SHP77 (cell line): ENCODE measurements around the gene ALX1.
"Not testable (repeated sequence)": the region's sequence is repeated elsewhere in the genome, so short reads cannot be mapped to it uniquely, and the experiment has no call there.

Experiments
- DNase-seq, 2 experiments: peaks; one replicate each; lab custom pipeline; 2025; lab: John Stamatoyannopoulos, UW

ALX1 gene

GRCh38 chr12:85301051-85301450, 21.0 kb downstream of the ALX1 start:
- DNase-seq = no peak

DNA sequence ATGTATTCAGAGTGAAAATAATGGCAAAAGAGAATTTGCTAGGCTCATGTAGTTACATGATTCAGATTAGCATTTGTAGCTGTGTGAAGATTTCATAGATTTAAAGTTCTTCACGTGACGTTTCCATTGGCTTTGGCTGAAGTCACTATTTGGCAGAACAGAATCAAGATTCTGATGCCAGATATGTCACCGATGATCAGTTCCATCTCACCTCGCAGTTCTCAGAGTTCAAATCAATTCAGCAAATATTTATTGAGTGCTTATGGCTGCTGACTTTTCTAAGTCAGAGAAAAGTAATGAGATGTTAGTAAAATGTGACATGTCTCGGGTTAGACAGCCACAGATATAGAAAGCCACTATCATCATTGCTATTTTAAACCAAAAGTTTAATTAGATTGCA, 28.4 kb downstream of the ALX1 start:
- no peak for DNase-seq

DNA sequence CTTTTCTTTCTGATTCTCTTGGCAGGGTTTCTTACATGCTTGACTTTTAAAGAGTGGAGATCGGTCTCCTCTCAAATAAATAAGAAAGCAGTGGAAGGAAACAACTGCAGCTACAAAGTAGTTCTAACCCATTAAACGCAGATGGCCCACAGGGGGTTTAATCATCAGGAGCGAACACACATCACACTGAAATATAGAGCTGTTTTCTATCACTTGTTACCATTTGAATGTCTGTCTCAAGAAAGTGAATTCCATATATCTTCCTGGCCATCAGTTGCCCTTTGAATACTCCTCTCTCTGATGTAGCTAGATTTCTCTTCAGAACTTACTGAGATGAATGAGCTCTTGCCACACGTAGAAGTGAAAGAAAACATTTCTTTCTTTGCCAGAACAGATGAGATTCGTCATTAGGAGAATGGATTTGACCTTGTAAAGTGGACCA, 29.1 kb downstream of the ALX1 start:
- DNase-seq = no peak

DNA sequence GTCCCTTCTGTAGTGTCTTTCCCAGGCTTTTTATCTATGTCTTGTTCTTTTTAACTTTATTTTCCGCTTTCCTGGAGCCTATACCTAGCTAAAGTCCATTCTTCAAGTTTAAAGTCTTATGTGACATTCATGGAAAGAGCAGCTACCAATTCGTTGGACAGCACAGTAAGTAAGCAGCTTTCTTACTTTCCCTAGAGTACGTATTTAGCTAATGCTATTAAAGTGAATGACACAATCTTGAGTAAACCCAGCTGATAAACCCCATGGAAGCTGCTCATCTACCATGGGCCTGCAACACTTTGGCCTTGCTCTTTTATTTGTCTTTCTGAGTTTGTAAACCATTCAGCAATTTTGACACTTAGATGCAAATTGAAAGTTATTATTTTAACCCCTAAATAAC, 30.0 kb downstream of the ALX1 start:
- DNase-seq = no peak

DNA sequence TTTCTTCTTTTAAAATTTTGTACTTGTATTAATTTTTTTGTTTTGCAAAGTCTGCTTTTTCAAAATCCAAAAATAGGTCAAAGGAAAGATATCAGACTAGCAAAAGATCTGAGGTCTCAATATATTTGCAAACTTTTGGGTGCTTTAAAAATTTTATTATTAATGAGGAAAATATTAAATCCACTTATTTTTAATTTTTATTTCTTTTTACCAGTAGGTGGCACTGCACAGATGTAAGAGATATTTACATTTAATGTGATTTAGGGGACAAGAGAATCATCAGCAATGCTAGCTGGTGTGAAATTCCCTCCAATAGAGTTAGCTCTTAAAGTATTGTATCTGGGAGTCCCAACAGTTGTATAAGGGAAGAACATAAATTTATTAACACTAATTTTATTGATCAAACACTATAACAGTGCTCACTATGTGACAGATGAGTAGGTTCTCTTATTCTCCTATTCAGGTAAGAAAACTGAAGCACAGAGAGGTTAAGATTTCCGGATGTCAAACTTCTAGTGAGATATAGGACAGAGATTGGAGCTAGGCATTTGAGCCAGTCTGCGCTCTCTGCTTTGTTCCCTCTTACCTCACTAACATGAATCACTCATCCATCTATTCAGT, 30.5 kb downstream of the ALX1 start:
- no peak for DNase-seq

DNA sequence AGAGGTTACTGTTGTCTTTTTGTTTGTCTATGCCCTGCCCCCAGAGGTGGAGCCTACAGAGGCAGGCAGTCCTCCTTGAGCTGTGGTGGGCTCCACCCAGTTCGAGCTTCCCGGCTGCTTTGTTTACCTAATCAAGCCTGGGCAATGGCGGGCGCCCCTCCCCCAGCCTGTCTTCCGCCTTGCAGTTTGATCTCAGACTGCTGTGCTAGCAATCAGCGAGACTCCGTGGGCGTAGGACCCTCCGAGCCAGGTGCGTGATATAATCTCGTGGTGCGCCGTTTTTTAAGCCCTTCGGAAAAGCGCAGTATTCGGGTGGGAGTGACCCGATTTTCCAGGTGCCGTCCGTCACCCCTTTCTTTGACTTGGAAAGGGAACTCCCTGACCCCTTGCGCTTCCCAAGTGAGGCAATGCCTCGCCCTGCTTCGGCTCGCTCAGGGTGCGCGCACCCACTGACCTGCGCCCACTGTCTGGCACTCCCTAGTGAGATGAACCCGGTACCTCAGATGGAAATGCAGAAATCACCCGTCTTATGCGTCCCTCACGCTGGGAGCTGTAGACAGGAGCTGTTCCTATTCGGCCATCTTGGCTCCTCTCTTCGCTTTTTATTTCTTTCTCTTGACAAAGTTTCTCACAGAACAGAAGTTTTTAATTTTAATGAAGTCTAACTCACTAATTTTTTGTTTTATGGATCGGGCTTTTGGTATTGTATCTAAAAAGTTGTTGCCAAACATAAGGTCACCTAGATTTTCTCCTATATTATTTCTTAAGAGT, 38.0 kb downstream of the ALX1 start:
- DNase-seq = not testable (repeated sequence)

GRCh38 chr12:85322715-85323114, 42.7 kb downstream of the ALX1 start:
- DNase-seq = no peak

DNA sequence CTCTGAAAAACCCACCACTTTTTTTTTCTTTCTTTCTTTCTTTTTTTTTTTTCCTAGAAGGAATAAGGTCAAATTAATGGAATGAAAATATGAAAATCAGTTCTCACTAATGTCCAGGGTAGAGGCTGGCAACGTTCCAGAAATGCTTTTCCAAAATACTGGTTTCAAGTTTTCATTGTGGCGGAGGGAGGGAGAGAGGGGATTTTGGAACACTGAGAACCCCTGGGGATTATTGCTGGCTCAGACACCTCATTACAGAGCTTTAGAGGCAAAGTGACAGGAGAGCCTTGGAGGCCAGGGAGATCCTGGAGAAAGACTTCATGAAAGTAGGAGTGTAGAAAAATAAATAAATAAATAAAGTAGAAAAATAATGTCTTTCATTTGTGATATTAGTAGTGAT, 45.4 kb downstream of the ALX1 start:
- no peak for DNase-seq

DNA sequence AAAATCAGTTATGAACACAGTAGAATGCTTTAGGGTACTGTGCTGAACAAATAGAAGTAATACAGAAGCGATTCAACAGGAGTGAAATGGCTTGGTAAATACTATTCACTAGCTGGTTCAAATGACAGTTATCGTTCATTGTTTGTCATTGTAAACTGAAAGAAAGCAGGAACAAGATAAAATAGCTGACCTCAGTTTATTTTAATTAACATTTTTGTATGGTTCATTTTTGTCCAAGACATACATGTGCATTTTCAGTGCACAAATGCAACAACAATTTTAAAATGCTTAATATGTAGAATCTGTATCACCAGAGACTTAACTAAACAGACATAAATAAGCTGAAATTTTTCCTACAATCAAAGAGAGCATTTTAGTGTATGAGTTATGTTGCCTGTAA, 49.9 kb downstream of the ALX1 start:
- no peak for DNase-seq

- no peak for DNase-seq
Observed at GRCh38 chr12:85348779-85349178, 68.8 kb downstream of the ALX1 start.

DNA sequence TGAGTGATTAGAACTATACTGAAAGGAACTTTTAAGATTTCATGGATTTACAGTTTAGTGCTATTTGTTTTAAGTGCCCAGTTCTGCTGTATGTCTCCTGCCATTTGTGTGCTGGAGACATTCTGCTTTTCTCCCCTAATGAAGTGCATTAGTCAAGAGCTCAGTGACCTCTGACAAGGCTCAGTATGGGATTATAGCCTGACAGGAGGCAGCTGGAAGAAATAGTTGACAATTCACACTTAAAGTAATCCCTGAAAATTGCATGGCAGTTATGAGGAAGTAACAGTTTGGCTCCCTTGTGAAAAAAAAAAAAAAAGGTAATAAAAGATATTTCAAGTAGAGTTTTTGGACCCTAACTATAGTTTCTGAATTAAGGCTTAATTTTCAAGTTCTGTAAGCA, 70.3 kb downstream of the ALX1 start:
- no peak for DNase-seq
